ENCODE results near the gene TSC2. TPM values are rescaled to one million over a fixed set of nuclear protein-coding genes. Genes with fewer than 3 reads are reported as not detected.

Gene TSC2
- total and polyA plus RNA-seq, 2 of the 13 experiments (the other 11 are each of a cell fraction or from before 2014, with no cell fraction given), result 19.6 to 40.4 TPM

DNA sequence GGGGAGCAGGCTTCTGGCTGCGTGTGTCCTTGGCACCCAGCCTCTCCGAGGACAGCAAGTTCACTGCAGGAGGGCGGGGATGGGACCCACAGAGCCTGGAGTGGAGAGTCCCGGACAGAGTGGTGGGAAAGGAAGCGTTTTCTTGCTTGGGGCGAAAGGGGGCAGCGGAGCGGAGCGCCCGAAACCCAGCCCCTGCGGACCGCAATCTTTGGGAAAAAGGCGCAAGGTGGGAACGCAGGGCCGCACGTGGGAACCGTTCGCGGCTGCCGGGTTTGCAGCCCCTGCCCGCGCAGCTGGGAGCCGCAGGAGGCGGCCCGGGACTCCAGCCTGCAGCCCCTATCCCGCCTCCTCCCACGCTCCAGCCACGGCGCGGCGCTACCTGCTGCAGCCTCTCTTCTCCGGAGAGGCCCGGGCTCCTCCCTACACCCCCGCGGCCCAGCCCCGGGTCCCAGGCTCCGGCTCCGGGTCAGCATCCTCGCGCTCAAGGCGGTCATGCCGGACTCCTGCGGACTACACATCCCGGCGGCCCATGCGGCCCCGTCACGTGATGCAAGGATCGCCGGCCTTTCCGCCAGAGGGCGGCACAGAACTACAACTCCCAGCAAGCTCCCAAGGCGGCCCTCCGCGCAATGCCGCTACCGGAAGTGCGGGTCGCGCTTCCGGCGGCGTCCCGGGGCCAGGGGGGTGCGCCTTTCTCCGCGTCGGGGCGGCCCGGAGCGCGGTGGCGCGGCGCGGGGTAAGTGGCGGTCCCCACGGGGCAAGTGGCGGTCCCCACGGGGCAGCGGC is at the start of gene TSC2, which contains the start of gene NTHL1 (continued):
- TF ChIP-seq CSRNP2 (CRISPR knock-in tag; conservative IDR thresholded peaks at IDR 0.05; ENCODE audit: low read depth), result no peak
- TF ChIP-seq, protein P1, sequence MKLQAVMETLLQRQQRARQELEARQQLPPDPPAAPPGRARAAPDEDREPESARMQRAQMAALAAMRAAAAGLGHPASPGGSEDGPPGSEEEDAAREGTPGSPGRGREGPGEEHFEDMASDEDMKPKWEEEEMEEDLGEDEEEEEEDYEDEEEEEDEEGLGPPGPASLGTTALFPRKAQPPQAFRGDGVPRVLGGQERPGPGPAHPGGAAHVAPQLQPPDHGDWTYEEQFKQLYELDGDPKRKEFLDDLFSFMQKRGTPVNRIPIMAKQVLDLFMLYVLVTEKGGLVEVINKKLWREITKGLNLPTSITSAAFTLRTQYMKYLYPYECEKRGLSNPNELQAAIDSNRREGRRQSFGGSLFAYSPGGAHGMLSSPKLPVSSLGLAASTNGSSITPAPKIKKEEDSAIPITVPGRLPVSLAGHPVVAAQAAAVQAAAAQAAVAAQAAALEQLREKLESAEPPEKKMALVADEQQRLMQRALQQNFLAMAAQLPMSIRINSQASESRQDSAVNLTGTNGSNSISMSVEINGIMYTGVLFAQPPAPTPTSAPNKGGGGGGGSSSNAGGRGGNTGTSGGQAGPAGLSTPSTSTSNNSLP (IDR thresholded peaks at IDR 0.05; ENCODE audit: low read depth, low read length), result no peak
- TF ChIP-seq LCORL (IDR thresholded peaks at IDR 0.05), result 0 out of 2 replicates have a peak, but pooled peaks have one; percentile 11
- peak; percentile 67 for TF ChIP-seq LCORL (CRISPR knock-in tag; IDR thresholded peaks at IDR 0.05)
- peak; percentile 35; the same call in 1 of the 2 replicates for TF ChIP-seq ZNF441 (CRISPR knock-in tag; IDR thresholded peaks at IDR 0.05; ENCODE audit: borderline replicate concordance)
- TF ChIP-seq, protein P2, sequence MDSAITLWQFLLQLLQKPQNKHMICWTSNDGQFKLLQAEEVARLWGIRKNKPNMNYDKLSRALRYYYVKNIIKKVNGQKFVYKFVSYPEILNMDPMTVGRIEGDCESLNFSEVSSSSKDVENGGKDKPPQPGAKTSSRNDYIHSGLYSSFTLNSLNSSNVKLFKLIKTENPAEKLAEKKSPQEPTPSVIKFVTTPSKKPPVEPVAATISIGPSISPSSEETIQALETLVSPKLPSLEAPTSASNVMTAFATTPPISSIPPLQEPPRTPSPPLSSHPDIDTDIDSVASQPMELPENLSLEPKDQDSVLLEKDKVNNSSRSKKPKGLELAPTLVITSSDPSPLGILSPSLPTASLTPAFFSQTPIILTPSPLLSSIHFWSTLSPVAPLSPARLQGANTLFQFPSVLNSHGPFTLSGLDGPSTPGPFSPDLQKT (CRISPR knock-in tag; IDR thresholded peaks at IDR 0.05; ENCODE audit: borderline replicate concordance), result peak; percentile 84; the same call in 1 of the 2 replicates
- no peak for TF ChIP-seq SMC3 (IDR thresholded peaks at IDR 0.05; ENCODE audit: low read length)
- TF ChIP-seq, protein P3, sequence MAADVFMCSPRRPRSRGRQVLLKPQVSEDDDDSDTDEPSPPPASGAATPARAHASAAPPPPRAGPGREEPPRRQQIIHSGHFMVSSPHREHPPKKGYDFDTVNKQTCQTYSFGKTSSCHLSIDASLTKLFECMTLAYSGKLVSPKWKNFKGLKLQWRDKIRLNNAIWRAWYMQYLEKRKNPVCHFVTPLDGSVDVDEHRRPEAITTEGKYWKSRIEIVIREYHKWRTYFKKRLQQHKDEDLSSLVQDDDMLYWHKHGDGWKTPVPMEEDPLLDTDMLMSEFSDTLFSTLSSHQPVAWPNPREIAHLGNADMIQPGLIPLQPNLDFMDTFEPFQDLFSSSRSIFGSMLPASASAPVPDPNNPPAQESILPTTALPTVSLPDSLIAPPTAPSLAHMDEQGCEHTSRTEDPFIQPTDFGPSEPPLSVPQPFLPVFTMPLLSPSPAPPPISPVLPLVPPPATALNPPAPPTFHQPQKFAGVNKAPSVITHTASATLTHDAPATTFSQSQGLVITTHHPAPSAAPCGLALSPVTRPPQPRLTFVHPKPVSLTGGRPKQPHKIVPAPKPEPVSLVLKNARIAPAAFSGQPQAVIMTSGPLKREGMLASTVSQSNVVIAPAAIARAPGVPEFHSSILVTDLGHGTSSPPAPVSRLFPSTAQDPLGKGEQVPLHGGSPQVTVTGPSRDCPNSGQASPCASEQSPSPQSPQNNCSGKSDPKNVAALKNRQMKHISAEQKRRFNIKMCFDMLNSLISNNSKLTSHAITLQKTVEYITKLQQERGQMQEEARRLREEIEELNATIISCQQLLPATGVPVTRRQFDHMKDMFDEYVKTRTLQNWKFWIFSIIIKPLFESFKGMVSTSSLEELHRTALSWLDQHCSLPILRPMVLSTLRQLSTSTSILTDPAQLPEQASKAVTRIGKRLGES (CRISPR knock-in tag; IDR thresholded peaks at IDR 0.05; ENCODE audit: borderline replicate concordance), result no peak
- no peak for TF ChIP-seq HNF1A (IDR thresholded peaks at IDR 0.05; ENCODE audit: low read depth)
- TF ChIP-seq HNF1A (CRISPR knock-in tag; IDR thresholded peaks at IDR 0.05; ENCODE audit: borderline replicate concordance), result no peak; the same call in 1 of the 2 replicates
- no peak for TF ChIP-seq REST (IDR thresholded peaks at IDR 0.05; ENCODE audit: borderline replicate concordance in 1 of 2, low read depth in 1 of 2, low read length in 2 of 2)
